ENCODE data around the gene FBXL16. TPM values are rescaled to one million over a fixed set of nuclear protein-coding genes. Genes with fewer than 3 reads are reported as not detected.
A peak's percentile ranks its signal among the peaks of the same experiment; 100 is the strongest.

FBXL16 gene
- total and polyA plus RNA-seq, 4 donors = under 0.01 to 0.14 TPM; not detected in 2

DNA sequence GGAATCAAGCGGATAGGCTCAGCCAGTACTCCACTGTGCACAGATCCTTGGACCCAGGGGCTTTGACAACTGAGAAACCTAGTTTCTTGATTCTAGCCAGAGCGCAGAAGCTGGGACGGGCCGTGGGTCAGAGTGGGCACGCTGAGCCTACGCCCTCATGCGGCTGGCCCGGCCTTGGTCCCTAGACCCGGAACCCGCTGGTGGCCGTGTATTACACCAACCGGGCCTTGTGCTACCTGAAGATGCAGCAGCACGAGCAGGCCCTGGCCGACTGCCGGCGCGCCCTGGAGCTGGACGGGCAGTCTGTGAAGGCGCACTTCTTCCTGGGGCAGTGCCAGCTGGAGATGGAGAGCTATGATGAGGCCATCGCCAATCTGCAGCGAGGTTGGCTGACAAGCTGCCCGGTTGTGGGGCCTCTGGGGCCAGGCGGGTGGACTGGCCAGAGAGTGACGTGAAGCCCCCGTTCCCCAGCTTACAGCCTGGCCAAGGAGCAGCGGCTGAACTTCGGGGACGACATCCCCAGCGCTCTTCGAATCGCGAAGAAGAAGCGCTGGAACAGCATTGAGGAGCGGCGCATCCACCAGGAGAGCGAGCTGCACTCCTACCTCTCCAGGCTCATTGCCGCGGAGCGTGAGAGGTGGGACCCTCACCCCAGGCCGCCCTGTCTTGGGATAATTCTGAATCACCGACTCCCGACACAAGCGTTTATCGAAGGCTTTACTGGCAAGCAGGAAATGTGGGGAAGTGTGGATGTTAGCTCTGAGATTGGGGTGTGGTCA is 24.4 kb downstream of the FBXL16 start:
- no peaks in the 10 kb centered on the region for H3K27me3 ChIP-seq (ENCODE audit: control insufficient read depth in 4 of 4, insufficient read depth in 4 of 4, low read length in 3 of 4)
- peak overlapping the region; percentile 77 to 83 (median 81) for H3K4me3 ChIP-seq (ENCODE audit: low read depth in 1 of 3, low read length in 3 of 3)
- DNase-seq (ENCODE audit: low spot score) = no peak
- TF ChIP-seq FOXA2 (IDR thresholded peaks at IDR 0.05) (no peak), JUND (IDR thresholded peaks at IDR 0.05) (no peak), MAX (IDR thresholded peaks at IDR 0.05) (no peak), TAF1 (conservative IDR thresholded peaks at IDR 0.05) (no peak), EGR1 (IDR thresholded peaks at IDR 0.05; ENCODE audit: low read depth in 2 of 2) (no peak), FOXA1 (IDR thresholded peaks at IDR 0.05) (no peak), HNF4A (conservative IDR thresholded peaks at IDR 0.05) (no peak)
- H3K9me3 ChIP-seq (ENCODE audit: control insufficient read depth in 4 of 4, low read length in 3 of 4) = no peaks in the 10 kb centered on the region
- peaks cover 25 to 59% (median 46%) of the 10 kb centered on the region in 4 donors for H3K4me1 ChIP-seq (ENCODE audit: control insufficient read depth in 4 of 4, insufficient read depth in 4 of 4, low read length in 3 of 4)
- peak overlapping the region; percentile 93 to 94 for H3K27ac ChIP-seq (ENCODE audit: low read depth in 1 of 2, low read length in 2 of 2)
- peaks cover 8 to 14% (median 12%) of the 10 kb centered on the region in 4 donors for H3K36me3 ChIP-seq (ENCODE audit: control insufficient read depth in 4 of 4, insufficient read depth in 3 of 4, low read depth in 1 of 4, low read length in 3 of 4)
- 46% methylated on average over 44 of the region's 44 CpGs for WGBS
- peak overlapping the region; percentile 60 to 78 for H3K9ac ChIP-seq (ENCODE audit: low read depth in 1 of 2, low read length in 2 of 2)

DNA sequence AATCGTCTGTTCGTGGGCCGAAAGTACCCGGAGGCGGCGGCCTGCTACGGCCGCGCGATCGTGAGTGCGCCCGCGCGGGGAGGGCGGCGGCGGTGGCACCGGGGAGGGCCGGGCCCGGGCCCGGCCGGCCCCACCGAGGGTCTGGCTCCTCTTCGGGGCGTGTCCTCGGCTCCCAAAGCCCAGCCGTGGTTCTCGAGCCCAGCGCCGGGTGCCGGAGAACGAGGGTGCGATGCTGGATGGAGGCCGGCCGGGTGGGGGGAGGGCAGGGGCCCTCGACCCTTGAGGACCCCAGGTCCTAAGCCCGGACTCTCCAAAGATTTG is 25.0 kb downstream of the FBXL16 start:
- TF ChIP-seq, protein P1, sequence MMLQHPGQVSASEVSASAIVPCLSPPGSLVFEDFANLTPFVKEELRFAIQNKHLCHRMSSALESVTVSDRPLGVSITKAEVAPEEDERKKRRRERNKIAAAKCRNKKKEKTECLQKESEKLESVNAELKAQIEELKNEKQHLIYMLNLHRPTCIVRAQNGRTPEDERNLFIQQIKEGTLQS (IDR thresholded peaks at IDR 0.05) = no peak
- TF ChIP-seq NR2F2 (IDR thresholded peaks at IDR 0.05) = no peak
- no peak for TF ChIP-seq FOXA2 (IDR thresholded peaks at IDR 0.05)
- TF ChIP-seq HNF4A (conservative IDR thresholded peaks at IDR 0.05) = no peak
- no peak for TF ChIP-seq SP1 (IDR thresholded peaks at IDR 0.05)
- TF ChIP-seq TAF1 (conservative IDR thresholded peaks at IDR 0.05) = no peak
- TF ChIP-seq, protein P2, sequence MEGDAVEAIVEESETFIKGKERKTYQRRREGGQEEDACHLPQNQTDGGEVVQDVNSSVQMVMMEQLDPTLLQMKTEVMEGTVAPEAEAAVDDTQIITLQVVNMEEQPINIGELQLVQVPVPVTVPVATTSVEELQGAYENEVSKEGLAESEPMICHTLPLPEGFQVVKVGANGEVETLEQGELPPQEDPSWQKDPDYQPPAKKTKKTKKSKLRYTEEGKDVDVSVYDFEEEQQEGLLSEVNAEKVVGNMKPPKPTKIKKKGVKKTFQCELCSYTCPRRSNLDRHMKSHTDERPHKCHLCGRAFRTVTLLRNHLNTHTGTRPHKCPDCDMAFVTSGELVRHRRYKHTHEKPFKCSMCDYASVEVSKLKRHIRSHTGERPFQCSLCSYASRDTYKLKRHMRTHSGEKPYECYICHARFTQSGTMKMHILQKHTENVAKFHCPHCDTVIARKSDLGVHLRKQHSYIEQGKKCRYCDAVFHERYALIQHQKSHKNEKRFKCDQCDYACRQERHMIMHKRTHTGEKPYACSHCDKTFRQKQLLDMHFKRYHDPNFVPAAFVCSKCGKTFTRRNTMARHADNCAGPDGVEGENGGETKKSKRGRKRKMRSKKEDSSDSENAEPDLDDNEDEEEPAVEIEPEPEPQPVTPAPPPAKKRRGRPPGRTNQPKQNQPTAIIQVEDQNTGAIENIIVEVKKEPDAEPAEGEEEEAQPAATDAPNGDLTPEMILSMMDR (IDR thresholded peaks at IDR 0.05; ENCODE audit: low read depth, low read length, missing input control) = no peak
- no peak for TF ChIP-seq FOXA1 (IDR thresholded peaks at IDR 0.05)
- no peak for TF ChIP-seq HNF4G (IDR thresholded peaks at IDR 0.05)
- no peak for TF ChIP-seq EGR1 (IDR thresholded peaks at IDR 0.05; ENCODE audit: low read depth in 2 of 2)
- no peak for TF ChIP-seq REST (IDR thresholded peaks at IDR 0.05)
- TF ChIP-seq, protein P3, sequence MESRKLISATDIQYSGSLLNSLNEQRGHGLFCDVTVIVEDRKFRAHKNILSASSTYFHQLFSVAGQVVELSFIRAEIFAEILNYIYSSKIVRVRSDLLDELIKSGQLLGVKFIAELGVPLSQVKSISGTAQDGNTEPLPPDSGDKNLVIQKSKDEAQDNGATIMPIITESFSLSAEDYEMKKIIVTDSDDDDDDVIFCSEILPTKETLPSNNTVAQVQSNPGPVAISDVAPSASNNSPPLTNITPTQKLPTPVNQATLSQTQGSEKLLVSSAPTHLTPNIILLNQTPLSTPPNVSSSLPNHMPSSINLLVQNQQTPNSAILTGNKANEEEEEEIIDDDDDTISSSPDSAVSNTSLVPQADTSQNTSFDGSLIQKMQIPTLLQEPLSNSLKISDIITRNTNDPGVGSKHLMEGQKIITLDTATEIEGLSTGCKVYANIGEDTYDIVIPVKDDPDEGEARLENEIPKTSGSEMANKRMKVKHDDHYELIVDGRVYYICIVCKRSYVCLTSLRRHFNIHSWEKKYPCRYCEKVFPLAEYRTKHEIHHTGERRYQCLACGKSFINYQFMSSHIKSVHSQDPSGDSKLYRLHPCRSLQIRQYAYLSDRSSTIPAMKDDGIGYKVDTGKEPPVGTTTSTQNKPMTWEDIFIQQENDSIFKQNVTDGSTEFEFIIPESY (IDR thresholded peaks at IDR 0.05) = no peak
- no peak for TF ChIP-seq JUND (IDR thresholded peaks at IDR 0.05)
- TF ChIP-seq MAX (IDR thresholded peaks at IDR 0.05) = no peak
- TF ChIP-seq YY1 (IDR thresholded peaks at IDR 0.05) = no peak
- Histone ChIP-seq H3K4me3 (ENCODE audit: low read depth in 1 of 3, low read length in 3 of 3) (peak overlapping the region; percentile 77 to 83 (median 81)), H3K27me3 (ENCODE audit: control insufficient read depth in 4 of 4, insufficient read depth in 4 of 4, low read length in 3 of 4) (no peaks in the 10 kb centered on the region), H3K9ac (ENCODE audit: low read depth in 1 of 2, low read length in 2 of 2) (peak overlapping the region; percentile 60 to 78), H3K27ac (ENCODE audit: low read depth in 1 of 2, low read length in 2 of 2) (peak overlapping the region; percentile 93 to 94), H3K9me3 (ENCODE audit: control insufficient read depth in 4 of 4, low read length in 3 of 4) (no peaks in the 10 kb centered on the region), H3K4me1 (ENCODE audit: control insufficient read depth in 4 of 4, insufficient read depth in 4 of 4, low read length in 3 of 4) (peaks cover 27 to 61% (median 47%) of the 10 kb centered on the region in 4 donors), H3K36me3 (ENCODE audit: control insufficient read depth in 4 of 4, insufficient read depth in 3 of 4, low read depth in 1 of 4, low read length in 3 of 4) (peaks cover 8 to 14% (median 12%) of the 10 kb centered on the region in 4 donors)
- no peak for DNase-seq (ENCODE audit: low spot score)
- WGBS = under 1% methylated on average over 38 of the region's 38 CpGs

All from liver (tissue), 9 donors.